SK-N-SH (cell line): ENCODE results near the gene LRRC51. TPM values are rescaled to one million over a fixed set of nuclear protein-coding genes. Genes with fewer than 3 reads are reported as not detected.

Source experiments
- CTCF ChIA-PET: fragments of 300-600, 350-600 bp; formaldehyde crosslinking; extraction: SDS; loops from one replicate; lab custom pipeline; 2021; lab: Yijun Ruan, JAX
- POLR2A ChIA-PET: fragments of 350-600 bp; sonication (Branson Sonifier 250); formaldehyde crosslinking; extraction: SDS; loops from one replicate; lab custom pipeline; 2020; ENCODE audit warnings: antibody characterized with exemption, inconsistent platforms; lab: Yijun Ruan, JAX
- DNase-seq: peaks from one replicate; pipeline ENCODE4 v3.0.0; 2012
- H2AFZ ChIP-seq: fragments of 200-600 bp; sonication (generic); 2 replicates; pipeline ENCODE4 v1.8.1; 2016; ENCODE audit warnings: antibody characterized with exemption, mild to moderate bottlenecking, low read depth
- H3F3A ChIP-seq: fragments of 200-600 bp; sonication (generic); replicated peaks from 2 replicates; pipeline ENCODE3; 2016; ENCODE audit warnings: antibody characterized with exemption, mild to moderate bottlenecking; ENCODE audit not compliant: insufficient read depth
- H3K27ac ChIP-seq, 2 experiments: fragments of 200-500 bp in 1 of 2; fragments of 200-600 bp in 1 of 2; sonication (Bioruptor generic) in 1 of 2; sonication (generic), shearing (Covaris generic) in 1 of 2; 2 replicates each; pipeline versions ENCODE4 v1.5.1 to v1.6.1; 2014 to 2016; ENCODE audit warnings: low read depth in 2 of 2, inconsistent platforms in 1 of 2, low read length in 1 of 2, mild to moderate bottlenecking in 1 of 2, mixed read lengths in 1 of 2
- H3K27me3 ChIP-seq: fragments of 200-600 bp; sonication (generic), shearing (Covaris generic); 2 replicates; pipeline ENCODE4 v1.6.1; 2016; ENCODE audit warnings: mixed run types; ENCODE audit not compliant: insufficient read depth
- H3K36me3 ChIP-seq, 2 experiments: fragments of 200-500 bp in 1 of 2; fragments of 200-600 bp in 1 of 2; sonication (Bioruptor generic) in 1 of 2; sonication (generic) in 1 of 2; replicated peaks in 1 of 2; 2 replicates each; pipeline versions ENCODE3 to v1.5.1; 2014 to 2016; ENCODE audit warnings: low read length in 1 of 2, mild to moderate bottlenecking in 1 of 2; ENCODE audit not compliant: insufficient read depth in 2 of 2, control insufficient read depth in 1 of 2
- H3K4me1 ChIP-seq, 2 experiments: fragments of 200-500 bp in 1 of 2; fragments of 200-600 bp in 1 of 2; sonication (Bioruptor generic) in 1 of 2; sonication (generic), shearing (Covaris generic) in 1 of 2; 2 replicates each; pipeline versions ENCODE4 v1.5.1 to v1.6.1; 2014 to 2016; ENCODE audit warnings: low read depth in 1 of 2, low read length in 1 of 2, mixed run types in 1 of 2; ENCODE audit not compliant: insufficient read depth in 2 of 2, control insufficient read depth in 1 of 2
- H3K4me2 ChIP-seq: fragments of 200-600 bp; sonication (generic), shearing (Covaris generic); 2 replicates; pipeline ENCODE4 v1.6.1; 2017; ENCODE audit warnings: mixed run types
- H3K4me3 ChIP-seq, 2 experiments: fragments of 200-500 bp in 1 of 2; fragments of 200-600 bp in 1 of 2; sonication (Bioruptor generic) in 1 of 2; sonication (generic), shearing (Covaris generic) in 1 of 2; 2 replicates each; pipeline versions ENCODE4 v1.5.1 to v1.8.1; 2014 to 2016; ENCODE audit warnings: low read depth in 2 of 2, inconsistent platforms in 1 of 2, low read length in 1 of 2, mild to moderate bottlenecking in 1 of 2, mixed read lengths in 1 of 2, moderate library complexity in 1 of 2
- H3K79me2 ChIP-seq: fragments of 200-600 bp; sonication (generic); 2 replicates; pipeline ENCODE4 v1.8.1; 2017; ENCODE audit warnings: mild to moderate bottlenecking; ENCODE audit not compliant: insufficient read depth
- H3K9ac ChIP-seq: fragments of 200-600 bp; sonication (generic); 2 replicates; pipeline ENCODE4 v1.6.1; 2017; ENCODE audit warnings: mixed run types
- H3K9me2 ChIP-seq: fragments of 200-600 bp; sonication (generic); 2 replicates; pipeline ENCODE4 v1.6.1; 2017; ENCODE audit warnings: mixed run types
- H3K9me3 ChIP-seq: fragments of 200-600 bp; sonication (generic); 2 replicates; pipeline ENCODE4 v1.6.1; 2017; ENCODE audit warnings: mixed run types, mild to moderate bottlenecking, moderate library complexity
- H4K20me1 ChIP-seq: fragments of 200-600 bp; sonication (generic); 2 replicates; pipeline ENCODE4 v1.6.1; 2017; ENCODE audit warnings: mild to moderate bottlenecking, mixed run types; ENCODE audit not compliant: insufficient read depth
- CHD2 ChIP-seq: fragments of 150-350 bp; IDR thresholded peaks from 2 replicates; pipeline ENCODE4 v1.6.1; 2018; ENCODE audit warnings: low read length; ENCODE audit not compliant: partially characterized antibody
- ELF1 ChIP-seq: IDR thresholded peaks from 2 replicates; pipeline ENCODE4 v1.4.0; 2012
- EP300 ChIP-seq, 2 experiments: IDR thresholded peaks; 2 replicates each; pipeline versions ENCODE4 v1.4.0 to v1.6.1; 2012; ENCODE audit warnings: borderline replicate concordance in 1 of 2, low read depth in 1 of 2, low read length in 1 of 2
- GABPA ChIP-seq: IDR thresholded peaks from 2 replicates; pipeline ENCODE4 v1.4.0; 2012; ENCODE audit warnings: low read depth, mild to moderate bottlenecking
- GATA2 ChIP-seq: sonication (generic); formaldehyde crosslinking; IDR thresholded peaks from 2 replicates; pipeline ENCODE4 v1.5.0; 2020; ENCODE audit warnings: mild to moderate bottlenecking, missing genetic modification reagents
- MEF2A ChIP-seq: IDR thresholded peaks from 2 replicates; pipeline ENCODE4 v1.4.0; 2012; ENCODE audit warnings: low read depth, borderline replicate concordance
- MXI1 ChIP-seq: IDR thresholded peaks from 2 replicates; pipeline ENCODE4 v1.6.1; 2012; ENCODE audit warnings: mild to moderate bottlenecking, low read depth, low read length, improper control_type of control experiment
- RCOR1 ChIP-seq: fragments of 150-350 bp; IDR thresholded peaks from 2 replicates; pipeline ENCODE4 v1.6.1; 2017; ENCODE audit warnings: antibody characterized with exemption, low read length
- RXRA ChIP-seq: IDR thresholded peaks from 2 replicates; pipeline ENCODE4 v1.4.0; 2012; ENCODE audit warnings: low read depth, mild to moderate bottlenecking, borderline replicate concordance
- SIN3A ChIP-seq: IDR thresholded peaks from 2 replicates; pipeline ENCODE4 v1.6.1; 2012; ENCODE audit warnings: low read depth, mild to moderate bottlenecking, low read length, moderate library complexity, borderline replicate concordance
- TCF12 ChIP-seq: IDR thresholded peaks from 2 replicates; pipeline ENCODE4 v1.4.0; 2012
- WGBS: methylation state at CpG from one replicate; pipeline ENCODE4 v1.1.6; 2017; ENCODE audit warnings: low lambda C conversion rate; 5-methylcytosine and 5-hydroxymethylcytosine counted together
- polyA plus RNA-seq, 3 experiments: library from polyadenylated mRNA; depleted of rRNA; stranded (reverse); fragments of >200 nt; gene quantifications; 2 replicates each; pipeline ENCODE4 v1.2.3, GENCODE V29; 2012
- TF ChIP-seq, protein P1 (sequence below): IDR thresholded peaks from 2 replicates; pipeline ENCODE4; 2012
- TF ChIP-seq, protein P2 (sequence below): IDR thresholded peaks from 2 replicates; pipeline ENCODE4 v1.4.0; 2012; ENCODE audit warnings: low read depth, borderline replicate concordance

The LRRC51 gene
- polyA plus RNA-seq, 1 of the 3 experiments (the other 2 are of a cell fraction): 7.3 TPM

DNA sequence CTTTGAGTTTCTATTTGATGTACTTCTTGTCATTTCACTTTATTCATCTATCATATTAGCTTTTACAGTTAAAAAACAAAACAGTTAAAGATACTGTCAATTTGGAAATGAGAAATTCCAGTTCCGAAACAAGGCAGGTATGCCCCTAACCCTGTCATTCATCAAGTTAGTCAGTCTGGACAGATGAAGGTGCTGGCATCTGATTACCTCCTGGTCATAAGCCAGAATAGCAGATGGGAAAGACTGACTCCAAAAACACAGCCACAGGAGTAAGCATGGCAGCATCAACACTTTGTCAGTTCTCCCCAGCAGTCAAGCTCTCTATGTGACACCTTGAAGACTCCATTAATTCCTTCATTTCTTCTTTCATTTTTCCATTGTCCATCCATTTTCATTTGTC is 4.3 kb downstream of the LRRC51 start:
- H2AFZ ChIP-seq: no peak overlapping the region
- H3K4me3 ChIP-seq: no peak overlapping the region
- peak; percentile 22 for DNase-seq
- H3K27ac ChIP-seq: peak overlapping the region in 1 of 2 experiments; percentile 44; a peak in 2 of 4 replicates
- no peak overlapping the region for H3K9ac ChIP-seq
- H3K9me2 ChIP-seq: no peaks in the 10 kb centered on the region
- no peaks in the 10 kb centered on the region for H3K9me3 ChIP-seq
- H3F3A ChIP-seq: peaks cover 3% of the 10 kb centered on the region
- TF ChIP-seq SIN3A: 0 out of 2 replicates have a peak, but pooled peaks have one; percentile 15
- no peak for TF ChIP-seq MEF2A
- TF ChIP-seq GATA2 (CRISPR knock-in tag): peak; percentile 62
- peak in 1 of 2 experiments; percentile 74; a peak in 2 of 4 replicates for TF ChIP-seq EP300 (IDR thresholded peaks at IDR 0.05; ENCODE audit: borderline replicate concordance in 1 of 2, low read depth in 1 of 2, low read length in 1 of 2)
- TF ChIP-seq CHD2: peak; percentile 31
- peak; percentile 55 for TF ChIP-seq TCF12
- TF ChIP-seq, protein P1, sequence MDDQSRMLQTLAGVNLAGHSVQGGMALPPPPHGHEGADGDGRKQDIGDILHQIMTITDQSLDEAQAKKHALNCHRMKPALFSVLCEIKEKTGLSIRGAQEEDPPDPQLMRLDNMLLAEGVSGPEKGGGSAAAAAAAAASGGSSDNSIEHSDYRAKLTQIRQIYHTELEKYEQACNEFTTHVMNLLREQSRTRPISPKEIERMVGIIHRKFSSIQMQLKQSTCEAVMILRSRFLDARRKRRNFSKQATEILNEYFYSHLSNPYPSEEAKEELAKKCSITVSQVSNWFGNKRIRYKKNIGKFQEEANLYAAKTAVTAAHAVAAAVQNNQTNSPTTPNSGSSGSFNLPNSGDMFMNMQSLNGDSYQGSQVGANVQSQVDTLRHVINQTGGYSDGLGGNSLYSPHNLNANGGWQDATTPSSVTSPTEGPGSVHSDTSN: peak; percentile 29; the same call in 1 of the 2 replicates
- no peak for TF ChIP-seq ELF1
- no peak for TF ChIP-seq GABPA
- peak; percentile 50; the same call in 1 of the 2 replicates for TF ChIP-seq MXI1
- TF ChIP-seq, protein P2, sequence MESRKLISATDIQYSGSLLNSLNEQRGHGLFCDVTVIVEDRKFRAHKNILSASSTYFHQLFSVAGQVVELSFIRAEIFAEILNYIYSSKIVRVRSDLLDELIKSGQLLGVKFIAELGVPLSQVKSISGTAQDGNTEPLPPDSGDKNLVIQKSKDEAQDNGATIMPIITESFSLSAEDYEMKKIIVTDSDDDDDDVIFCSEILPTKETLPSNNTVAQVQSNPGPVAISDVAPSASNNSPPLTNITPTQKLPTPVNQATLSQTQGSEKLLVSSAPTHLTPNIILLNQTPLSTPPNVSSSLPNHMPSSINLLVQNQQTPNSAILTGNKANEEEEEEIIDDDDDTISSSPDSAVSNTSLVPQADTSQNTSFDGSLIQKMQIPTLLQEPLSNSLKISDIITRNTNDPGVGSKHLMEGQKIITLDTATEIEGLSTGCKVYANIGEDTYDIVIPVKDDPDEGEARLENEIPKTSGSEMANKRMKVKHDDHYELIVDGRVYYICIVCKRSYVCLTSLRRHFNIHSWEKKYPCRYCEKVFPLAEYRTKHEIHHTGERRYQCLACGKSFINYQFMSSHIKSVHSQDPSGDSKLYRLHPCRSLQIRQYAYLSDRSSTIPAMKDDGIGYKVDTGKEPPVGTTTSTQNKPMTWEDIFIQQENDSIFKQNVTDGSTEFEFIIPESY: no peak
- peak; percentile 70; the same call in 1 of the 2 replicates for TF ChIP-seq RCOR1
- no peak for TF ChIP-seq RXRA
- H4K20me1 ChIP-seq: no peaks in the 10 kb centered on the region
- peaks cover 2% of the 10 kb centered on the region; the same call in 1 of the 2 replicates for H3K79me2 ChIP-seq
- 70% methylated on average over 1 of the region's 1 CpG for WGBS
- POLR2A ChIA-PET: interaction anchor here (1.0 to 2.3 kb wide), 4 partner anchors 44 to 159 kb away, joined by 4 to 7 read pairs (median 6); partner anchors contain the start of gene PHOX2A
- CTCF ChIA-PET: interaction anchor here (0.8 to 7.8 kb wide), 13 partner anchors 11 to 348 kb away, joined by 3 to 99 read pairs (median 5); partner anchors contain the start of gene LAMTOR1
- H3K36me3 ChIP-seq: peaks cover under 1 to 29% of the 10 kb centered on the region in 2 experiments
- H3K4me2 ChIP-seq: no peak overlapping the region
- H3K27me3 ChIP-seq: no peaks in the 10 kb centered on the region
- H3K4me1 ChIP-seq: peaks cover 0 to 38% of the 10 kb centered on the region in 2 experiments; a peak in 3 of 4 replicates
